ENCODE data around the gene CCN6. TPM values are rescaled to one million over a fixed set of nuclear protein-coding genes. Genes with fewer than 3 reads are reported as not detected.

CCN6 gene
- total RNA-seq, 1 donor from 2014 or later, result not detected

- no peaks in the 10 kb centered on the region for H3K9me3 Mint-ChIP-seq
- H3K27me3 Mint-ChIP-seq, result no peaks in the 10 kb centered on the region
- no peaks in the 10 kb centered on the region for H3K4me1 Mint-ChIP-seq
- no peak for TF ChIP-seq CTCF (IDR thresholded peaks at IDR 0.05)
- H3K36me3 Mint-ChIP-seq (ENCODE audit: low read depth), result no peaks in the 10 kb centered on the region
- H3K27ac Mint-ChIP-seq, result no peak overlapping the region
- CTCF ChIA-PET, result no interaction called here
- POLR2A ChIA-PET, result no interaction called here
- ATAC-seq (ENCODE audit: low read depth) (no peak), DNase-seq (no peak)
- intact Hi-C loops (cut with micrococcal nuclease), result no loop called here
- H3K4me3 Mint-ChIP-seq, result no peak overlapping the region
Measured at GRCh38 chr6:112016320-112016719, 37.6 kb upstream of the CCN6 start.

GRCh38 chr6:112017169-112017568, 36.7 kb upstream of the CCN6 start:
- no peaks in the 10 kb centered on the region for H3K36me3 Mint-ChIP-seq (ENCODE audit: low read depth)
- no peak overlapping the region for H3K27ac Mint-ChIP-seq
- H3K9me3 Mint-ChIP-seq, result no peaks in the 10 kb centered on the region
- H3K4me3 Mint-ChIP-seq, result no peak overlapping the region
- DNase-seq (no peak), ATAC-seq (ENCODE audit: low read depth) (no peak)
- TF ChIP-seq CTCF (IDR thresholded peaks at IDR 0.05), result no peak
- H3K27me3 Mint-ChIP-seq, result no peaks in the 10 kb centered on the region
- H3K4me1 Mint-ChIP-seq, result no peaks in the 10 kb centered on the region
- ChIA-PET POLR2A (no interaction called here), CTCF (interaction anchor here (1.7 kb wide), 1 partner anchor 26 kb away, joined by 4 read pairs; no protein-coding TSS in a partner anchor)
- intact Hi-C loops (cut with micrococcal nuclease), result no loop called here

GRCh38 chr6:112017760-112018537, 36.0 kb upstream of the CCN6 start:
- CTCF ChIA-PET, result interaction anchor here (1.7 kb wide), 1 partner anchor 25 kb away, joined by 4 read pairs; no protein-coding TSS in a partner anchor
- Mint-ChIP-seq H3K4me1 (no peaks in the 10 kb centered on the region), H3K4me3 (no peak overlapping the region), H3K27ac (no peak overlapping the region), H3K9me3 (no peaks in the 10 kb centered on the region), H3K27me3 (no peaks in the 10 kb centered on the region), H3K36me3 (ENCODE audit: low read depth) (no peaks in the 10 kb centered on the region)
- no peak for ATAC-seq (ENCODE audit: low read depth)
- TF ChIP-seq CTCF (IDR thresholded peaks at IDR 0.05), result no peak
- POLR2A ChIA-PET, result no interaction called here
- DNase-seq, result no peak
- intact Hi-C loops (cut with micrococcal nuclease), result no loop called here

GRCh38 chr6:112018619-112019416, 35.1 kb upstream of the CCN6 start:
- no peaks in the 10 kb centered on the region for H3K4me1 Mint-ChIP-seq
- no peak for TF ChIP-seq CTCF (IDR thresholded peaks at IDR 0.05)
- DNase-seq (no peak), ATAC-seq (ENCODE audit: low read depth) (no peak)
- POLR2A ChIA-PET, result no interaction called here
- CTCF ChIA-PET, result interaction anchor here (1.7 kb wide), 1 partner anchor 24 kb away, joined by 4 read pairs; no protein-coding TSS in a partner anchor
- peaks cover 3% of the 10 kb centered on the region for H3K9me3 Mint-ChIP-seq
- intact Hi-C loops (cut with micrococcal nuclease), result no loop called here
- H3K27me3 Mint-ChIP-seq, result no peaks in the 10 kb centered on the region
- no peak overlapping the region for H3K27ac Mint-ChIP-seq
- no peak overlapping the region for H3K4me3 Mint-ChIP-seq
- no peaks in the 10 kb centered on the region for H3K36me3 Mint-ChIP-seq (ENCODE audit: low read depth)

- ATAC-seq (ENCODE audit: low read depth) (no peak), DNase-seq (no peak)
- no peaks in the 10 kb centered on the region for H3K27me3 Mint-ChIP-seq
- TF ChIP-seq CTCF (IDR thresholded peaks at IDR 0.05), result no peak
- H3K4me3 Mint-ChIP-seq, result no peak overlapping the region
- H3K4me1 Mint-ChIP-seq, result no peaks in the 10 kb centered on the region
- ChIA-PET CTCF (no interaction called here), POLR2A (no interaction called here)
- peaks cover 9% of the 10 kb centered on the region for H3K9me3 Mint-ChIP-seq
- intact Hi-C loops (cut with micrococcal nuclease), result no loop called here
- H3K27ac Mint-ChIP-seq, result no peak overlapping the region
- no peaks in the 10 kb centered on the region for H3K36me3 Mint-ChIP-seq (ENCODE audit: low read depth)
Measured at GRCh38 chr6:112019589-112019988, 34.3 kb upstream of the CCN6 start.
